A549 treated with AZD9567 at 1 μM for 4 hours (cell line): ENCODE measurements around the gene C14orf132. TPM values are rescaled to one million over a fixed set of nuclear protein-coding genes. Genes with fewer than 3 reads are reported as not detected.

Source experiments
- total RNA-seq: library from RNA; stranded (reverse); fragments of 200-300 nt; extraction: Qiagen RNA extraction; gene quantifications from 5 replicates; pipeline ENCODE4 v1.2.3, GENCODE V29; 2022; ENCODE audit not compliant: insufficient read depth

The C14orf132 gene
- 1.6 to 5.6 TPM (median 5.3 TPM) in 5 replicates for total RNA-seq

GRCh38 chr14:96038920-96039632 lies at the start of gene C14orf132:
Gene C14orf132 (plus strand): TSS chr14:96039362. CDS start chr14:96039501, 139 bp downstream.

Other genes with a start within 250 kb of the C14orf132 start
- not detected in 5 replicates for gene TUNAR, start 162.5 kb upstream of the C14orf132 start, total RNA-seq
- gene BDKRB2, start 165.5 kb downstream of the C14orf132 start, total RNA-seq, result 0.76 to 0.94 TPM (median 0.88 TPM) in 5 replicates
- 0.36 to 0.40 TPM (median 0.38 TPM) in 4 of 5 replicates, not detected in the other for gene BDKRB1, start 216.8 kb downstream of the C14orf132 start, total RNA-seq